Activated CD4-positive, alpha-beta memory T cell treated with anti-CD3 and anti-CD28 coated beads, Interleukin-2, amount 10 ng/mL, durations not matched to agents 7 days and 5 days (primary cell): ENCODE measurements around the gene ISOC2. TPM values are rescaled to one million over a fixed set of nuclear protein-coding genes. Genes with fewer than 3 reads are reported as not detected.
A peak's percentile ranks its signal among the peaks of the same experiment; 100 is the strongest.
"Not testable (repeated sequence)": the region's sequence is repeated elsewhere in the genome, so short reads cannot be mapped to it uniquely, and the experiment has no call there.

Experiments used
- CTCF ChIA-PET: fragments of 350-600 bp; sonication (Branson Sonifier 250); formaldehyde crosslinking; loops from one replicate; lab custom pipeline; 2021; ENCODE audit warnings: antibody characterized with exemption, inconsistent platforms; lab: Charles Lee
- POLR2A ChIA-PET: fragments of 350-600 bp; sonication (Branson Sonifier 250); formaldehyde crosslinking; loops from one replicate; lab custom pipeline; 2021; ENCODE audit warnings: antibody characterized with exemption; lab: Charles Lee
- DNase-seq: peaks from one replicate; pipeline ENCODE4 v3.0.0-alpha.2; 2020
- H3K27ac Mint-ChIP-seq: one replicate; pipeline ENCODE4 v1.8.0; 2021; ENCODE audit warnings: mild to moderate bottlenecking, mixed read lengths
- H3K27me3 Mint-ChIP-seq: one replicate; pipeline ENCODE4 v1.8.0; 2021; ENCODE audit warnings: mixed read lengths
- H3K36me3 Mint-ChIP-seq: one replicate; pipeline ENCODE4 v1.8.0; 2021; ENCODE audit warnings: low read depth, mixed read lengths
- H3K4me1 Mint-ChIP-seq: one replicate; pipeline ENCODE4 v1.8.0; 2021; ENCODE audit warnings: mixed read lengths
- H3K4me3 Mint-ChIP-seq: one replicate; pipeline ENCODE4 v1.8.0; 2021; ENCODE audit warnings: mild to moderate bottlenecking, mixed read lengths
- H3K9me3 Mint-ChIP-seq: one replicate; pipeline ENCODE4 v1.8.0; 2021; ENCODE audit warnings: mixed read lengths
- total RNA-seq, 2 experiments: library from RNA; stranded (reverse); gene quantifications; one replicate each; pipeline ENCODE4 v1.2.3, GENCODE V29; 2021

The ISOC2 gene
- total RNA-seq, 2 experiments from 2014 or later, result 14.5 to 16.7 TPM

DNA sequence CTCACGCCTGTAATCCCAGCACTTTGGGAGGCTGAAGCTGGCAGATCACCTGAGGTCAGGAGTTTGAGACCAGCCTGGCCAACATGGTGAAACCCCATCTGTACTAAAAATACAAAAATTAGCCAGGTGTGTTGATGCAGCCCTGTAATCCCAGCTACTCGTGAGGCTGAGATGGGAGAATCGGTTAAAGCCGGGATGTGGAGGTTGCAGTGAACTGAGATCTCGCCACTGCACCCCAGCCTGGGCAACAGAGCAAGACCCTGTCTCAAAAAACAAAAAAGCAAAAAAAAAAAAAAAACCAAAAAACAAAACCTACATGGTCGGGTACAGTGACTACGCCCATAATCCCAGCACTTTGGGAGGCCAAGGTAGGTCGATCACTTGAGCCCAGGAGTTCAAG is 52.3 kb downstream of the ISOC2 start:
- H3K4me1 Mint-ChIP-seq, result peaks cover 35% of the 10 kb centered on the region
- not testable (repeated sequence) for DNase-seq, H3K9me3 Mint-ChIP-seq, H3K4me3 Mint-ChIP-seq
- H3K27me3 Mint-ChIP-seq, result peaks cover 16% of the 10 kb centered on the region
- CTCF ChIA-PET, result interaction anchor here (0.6 to 1.7 kb wide), 8 partner anchors 9 to 217 kb away, joined by 3 to 6 read pairs (median 4); no protein-coding TSS in a partner anchor
- H3K27ac Mint-ChIP-seq, result peak overlapping the region; percentile 97
- H3K36me3 Mint-ChIP-seq, result peaks cover 35% of the 10 kb centered on the region
- POLR2A ChIA-PET, result interaction anchor here (0.8 to 4.9 kb wide), 6 partner anchors 9 to 156 kb away, joined by 3 to 77 read pairs (median 4); partner anchors contain the start of genes PPP6R1, RPL28 and TMEM238

DNA sequence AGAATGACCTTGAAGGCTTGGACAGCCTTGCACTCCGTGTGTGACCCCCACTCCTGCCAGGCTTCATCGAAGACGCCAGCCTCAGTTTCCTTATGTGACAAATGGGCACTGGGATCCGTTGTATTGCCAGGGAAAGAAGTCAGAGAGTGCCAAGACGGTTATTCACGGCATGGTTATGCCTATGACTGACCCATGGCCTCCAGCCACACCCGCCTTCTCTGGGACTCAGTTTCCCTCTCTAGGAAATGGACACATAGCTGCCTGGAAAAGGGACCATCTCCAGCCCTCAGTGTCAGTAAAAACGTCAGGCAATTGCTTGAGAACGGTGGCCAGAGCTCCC is 52.9 kb downstream of the ISOC2 start:
- H3K9me3 Mint-ChIP-seq, result peaks cover 5% of the 10 kb centered on the region
- ChIA-PET CTCF (interaction anchor here (0.8 to 1.7 kb wide), 4 partner anchors 9 to 107 kb away, joined by 4 to 5 read pairs (median 4); no protein-coding TSS in a partner anchor), POLR2A (interaction anchor here (0.8 to 4.9 kb wide), 8 partner anchors 9 to 155 kb away, joined by 3 to 77 read pairs (median 4); partner anchors contain the start of genes PPP6R1, RPL28 and TMEM238)
- DNase-seq, result no peak
- peak overlapping the region; percentile 83 for H3K4me3 Mint-ChIP-seq
- H3K27ac Mint-ChIP-seq, result peak overlapping the region; percentile 97
- H3K4me1 Mint-ChIP-seq, result peaks cover 40% of the 10 kb centered on the region
- peaks cover 40% of the 10 kb centered on the region for H3K36me3 Mint-ChIP-seq
- peaks cover 14% of the 10 kb centered on the region for H3K27me3 Mint-ChIP-seq

GRCh38 chr19:55407800-55408532 is 53.5 kb downstream of the ISOC2 start:
- POLR2A ChIA-PET, result interaction anchor here (0.6 to 12.3 kb wide), 40 partner anchors 10 to 327 kb away, joined by 3 to 224 read pairs (median 4); partner anchors contain the start of genes HSPBP1, ISOC2, KMT5C and PPP1R12C
- DNase-seq, result peak; percentile 99
- CTCF ChIA-PET, result interaction anchor here (1.0 to 1.5 kb wide), 5 partner anchors 10 to 266 kb away, joined by 3 to 5 read pairs (median 4); partner anchors contain the start of gene TMEM238
- peaks cover 45% of the 10 kb centered on the region for H3K36me3 Mint-ChIP-seq
- H3K4me3 Mint-ChIP-seq, result peak overlapping the region; percentile 83
- peaks cover 14% of the 10 kb centered on the region for H3K27me3 Mint-ChIP-seq
- H3K9me3 Mint-ChIP-seq, result peaks cover 5% of the 10 kb centered on the region
- H3K4me1 Mint-ChIP-seq, result peaks cover 45% of the 10 kb centered on the region
- peak overlapping the region; percentile 97 for H3K27ac Mint-ChIP-seq

DNA sequence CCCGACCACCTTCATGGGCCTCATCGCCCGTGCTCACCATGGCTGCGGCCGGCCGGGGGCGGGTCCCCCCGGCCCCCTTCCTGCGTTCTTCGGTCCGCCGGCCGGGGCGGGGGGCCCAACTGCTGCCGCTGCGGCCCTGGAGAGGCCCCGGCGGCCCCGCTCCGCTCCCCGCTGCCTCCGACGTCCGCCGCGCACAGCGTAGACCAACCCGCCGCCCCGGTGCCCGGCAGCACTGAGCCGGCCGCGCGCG is 54.0 kb downstream of the ISOC2 start, which contains the start of gene UBE2S:
UBE2S (minus strand) TSS at position 239 of the 250 bp plus-strand sequence; CDS start at position 40, 199 bp downstream.
- DNase-seq, H3K9me3 Mint-ChIP-seq: not testable (repeated sequence)
- Mint-ChIP-seq H3K4me1 (peaks cover 50% of the 10 kb centered on the region), H3K27me3 (peaks cover 14% of the 10 kb centered on the region), H3K4me3 (peak within 1 kb of the TSS; percentile 83), H3K36me3 (peaks cover 50% of the 10 kb centered on the region), H3K27ac (peak within 1 kb of the TSS; percentile 97)
- POLR2A ChIA-PET, result interaction anchor here (0.6 to 12.3 kb wide), 39 partner anchors 9 to 327 kb away, joined by 3 to 224 read pairs (median 4); partner anchors contain the start of genes HSPBP1, ISOC2, KMT5C and PPP1R12C
- CTCF ChIA-PET, result interaction anchor here (1.0 to 1.4 kb wide), 4 partner anchors 10 to 266 kb away, joined by 3 to 5 read pairs (median 4); partner anchors contain the start of gene TMEM238

GRCh38 chr19:55406826-55407549 is 54.5 kb downstream of the ISOC2 start:
- ChIA-PET POLR2A (interaction anchor here (0.6 to 12.3 kb wide), 35 partner anchors 9 to 320 kb away, joined by 3 to 224 read pairs (median 5); partner anchors contain the start of genes HSPBP1, ISOC2, KMT5C and PPP1R12C), CTCF (interaction anchor here (1.0 to 1.4 kb wide), 4 partner anchors 11 to 265 kb away, joined by 3 to 5 read pairs (median 4); partner anchors contain the start of gene TMEM238)
- Mint-ChIP-seq H3K27me3 (peaks cover 13% of the 10 kb centered on the region), H3K9me3 (peaks cover 5% of the 10 kb centered on the region), H3K36me3 (peaks cover 55% of the 10 kb centered on the region), H3K4me3 (peak overlapping the region; percentile 83), H3K4me1 (peaks cover 54% of the 10 kb centered on the region), H3K27ac (peak overlapping the region; percentile 83)
- peak; percentile 36 for DNase-seq

DNA sequence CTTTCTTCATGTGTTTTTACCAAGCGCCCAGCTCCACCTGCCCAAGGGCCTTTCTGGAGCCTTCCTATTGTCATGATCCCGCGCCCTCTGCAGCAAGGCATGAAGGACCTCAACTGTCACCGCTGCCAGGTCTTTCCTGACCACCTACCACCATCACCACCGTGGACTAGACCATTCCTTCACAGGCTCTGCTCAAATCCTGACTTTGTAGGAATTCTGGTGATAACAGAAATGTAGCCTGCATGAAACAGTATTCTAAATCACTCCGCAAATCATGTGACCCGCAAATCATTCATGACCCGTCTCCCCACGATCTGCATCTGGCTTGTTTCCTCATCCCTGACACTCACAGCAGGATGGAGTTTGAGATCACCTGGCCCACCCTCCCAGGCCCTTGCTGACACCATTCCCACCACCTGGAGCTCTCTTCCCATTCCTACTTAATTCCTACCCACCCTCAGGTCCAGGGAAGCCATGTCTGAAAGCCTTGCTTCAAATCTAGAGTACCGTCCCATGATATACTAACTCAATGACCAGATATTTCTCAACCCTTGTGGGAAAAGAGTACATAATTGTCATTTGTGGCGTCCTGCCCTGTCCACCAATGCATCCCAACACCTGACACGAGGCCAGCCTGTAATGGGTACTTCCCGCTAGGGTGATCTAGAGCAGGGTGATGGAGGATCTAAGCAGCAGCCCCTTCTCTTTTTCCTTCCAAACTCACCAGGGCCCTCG is 55.2 kb downstream of the ISOC2 start:
- Mint-ChIP-seq H3K4me1 (peaks cover 57% of the 10 kb centered on the region), H3K36me3 (peaks cover 59% of the 10 kb centered on the region), H3K9me3 (peaks cover 5% of the 10 kb centered on the region), H3K27me3 (peaks cover 6% of the 10 kb centered on the region), H3K4me3 (peak overlapping the region; percentile 83), H3K27ac (peak overlapping the region; percentile 83)
- ChIA-PET POLR2A (interaction anchor here (1.0 to 12.3 kb wide), 11 partner anchors 8 to 320 kb away, joined by 3 to 224 read pairs (median 10); partner anchors contain the start of genes RPL28, TMEM238 and ZNF865), CTCF (interaction anchor here (1.1 kb wide), 1 partner anchor 152 kb away, joined by 3 read pairs; no protein-coding TSS in a partner anchor)
- DNase-seq, result no peak

DNA sequence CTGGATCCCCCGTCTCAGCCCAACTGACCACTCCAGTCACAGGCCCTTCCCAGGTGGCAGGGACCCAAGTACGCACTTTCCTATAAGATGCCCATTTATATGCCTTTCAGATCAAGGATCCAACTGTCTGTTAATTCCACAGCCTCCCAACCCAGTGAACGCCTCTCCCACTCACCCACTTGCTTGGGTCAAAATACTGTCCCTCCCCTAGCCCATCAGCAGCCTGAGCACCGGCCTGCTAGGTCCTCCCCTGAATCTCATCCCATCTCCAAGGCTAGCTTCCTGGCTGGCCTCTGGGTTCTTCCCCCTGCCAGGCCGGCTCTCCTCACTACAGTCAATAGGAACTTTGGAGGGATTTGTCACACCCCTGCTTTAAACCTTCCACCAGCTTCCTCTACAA is 55.8 kb downstream of the ISOC2 start:
- H3K27ac Mint-ChIP-seq, result peak overlapping the region; percentile 83
- H3K9me3 Mint-ChIP-seq, result peaks cover 5% of the 10 kb centered on the region
- peak overlapping the region; percentile 83 for H3K4me3 Mint-ChIP-seq
- peaks cover 65% of the 10 kb centered on the region for H3K36me3 Mint-ChIP-seq
- ChIA-PET CTCF (interaction anchor here (0.6 kb wide), 1 partner anchor 62 kb away, joined by 3 read pairs; no protein-coding TSS in a partner anchor), POLR2A (interaction anchor here (1.5 to 12.3 kb wide), 6 partner anchors 12 to 319 kb away, joined by 3 to 224 read pairs (median 39); partner anchors contain the start of genes RPL28 and TMEM238)
- peaks cover 1% of the 10 kb centered on the region for H3K27me3 Mint-ChIP-seq
- no peak for DNase-seq
- H3K4me1 Mint-ChIP-seq, result peaks cover 59% of the 10 kb centered on the region

Other genes starting within 250 kb of the ISOC2 start
- 10 to 100 TPM; 10.3 to 12.4 TPM for gene TMEM86B, start 232.9 kb downstream of the ISOC2 start, total RNA-seq
- 100 to 1,000 TPM; 213 to 229 TPM for gene PPP6R1, start 202.6 kb downstream of the ISOC2 start, total RNA-seq
- 10 to 100 TPM; 28.9 to 29.0 TPM for gene HSPBP1, start 181.5 kb downstream of the ISOC2 start, total RNA-seq
- 1 to 10 TPM; 5.6 to 5.7 TPM for gene BRSK1, start 177.6 kb downstream of the ISOC2 start, total RNA-seq
- 1 to 10 TPM; 1.0 to 2.0 TPM for gene TMEM150B, start 136.3 kb downstream of the ISOC2 start, total RNA-seq
- gene KMT5C, start 121.8 kb downstream of the ISOC2 start, total RNA-seq, result 10 to 100 TPM; 27.2 to 28.9 TPM
- 1 to 10 TPM in 1 of 2 experiments, under 1 TPM in 1; 0.83 to 2.0 TPM for gene COX6B2, start 106.9 kb downstream of the ISOC2 start, total RNA-seq
- not detected for gene GARIN5B, start 98.4 kb downstream of the ISOC2 start, total RNA-seq
- gene IL11, start 91.2 kb downstream of the ISOC2 start, total RNA-seq, result under 1 TPM in 1 of 2 experiments, not detected in 1; 0.48 TPM
- gene TMEM190, start 84.8 kb downstream of the ISOC2 start, total RNA-seq, result not detected
- 10 to 100 TPM; 19.2 to 19.3 TPM for gene TMEM238, start 77.3 kb downstream of the ISOC2 start, total RNA-seq
- 1,000 to 10,000 TPM; 3,004 to 3,026 TPM for gene RPL28, start 75.7 kb downstream of the ISOC2 start, total RNA-seq
- gene UBE2S, start 53.9 kb downstream of the ISOC2 start, total RNA-seq, result 100 to 1,000 TPM; 277 to 284 TPM
- not detected for gene SHISA7, start 18.3 kb downstream of the ISOC2 start, total RNA-seq
- gene C19orf85, start 3.1 kb upstream of the ISOC2 start, total RNA-seq, result not detected
- 1 to 10 TPM; 6.7 to 9.1 TPM for gene ZNF628, start 15.0 kb upstream of the ISOC2 start, total RNA-seq
- gene NAT14, start 23.5 kb upstream of the ISOC2 start, total RNA-seq, result 10 to 100 TPM; 11.9 to 12.0 TPM
- gene SSC5D, start 26.8 kb upstream of the ISOC2 start, total RNA-seq, result under 1 TPM; 0.15 to 0.18 TPM
- gene SBK2, start 75.5 kb upstream of the ISOC2 start, total RNA-seq, result not detected
- not detected for gene SBK3, start 83.9 kb upstream of the ISOC2 start, total RNA-seq
- gene ZNF579, start 119.2 kb upstream of the ISOC2 start, total RNA-seq, result 1 to 10 TPM; 6.4 to 6.6 TPM
- gene FIZ1, start 137.9 kb upstream of the ISOC2 start, total RNA-seq, result 10 to 100 TPM; 10.9 to 11.7 TPM
- gene ZNF524, start 138.6 kb upstream of the ISOC2 start, total RNA-seq, result 10 to 100 TPM; 35.4 to 37.3 TPM
- 10 to 100 TPM; 15.3 to 15.4 TPM for gene ZNF865, start 144.0 kb upstream of the ISOC2 start, total RNA-seq
- gene ZNF784, start 162.9 kb upstream of the ISOC2 start, total RNA-seq, result 1 to 10 TPM; 6.4 to 7.4 TPM
- gene ZNF580, start 179.4 kb upstream of the ISOC2 start, total RNA-seq, result 10 to 100 TPM; 35.7 to 39.7 TPM
- gene ZNF581, start 182.0 kb upstream of the ISOC2 start, total RNA-seq, result 10 to 100 TPM; 26.6 to 30.1 TPM
- gene CCDC106, start 186.6 kb upstream of the ISOC2 start, total RNA-seq, result 1 to 10 TPM; 3.7 to 3.8 TPM
- gene U2AF2, start 193.4 kb upstream of the ISOC2 start, total RNA-seq, result 100 to 1,000 TPM; 204 to 213 TPM
- 10 to 100 TPM; 63.9 to 64.5 TPM for gene EPN1, start 213.6 kb upstream of the ISOC2 start, total RNA-seq